Spinal cord (tissue), 10 donors: ENCODE results near the gene ROR2. TPM values are rescaled to one million over a fixed set of nuclear protein-coding genes. Genes with fewer than 3 reads are reported as not detected.
A peak's percentile ranks its signal among the peaks of the same experiment; 100 is the strongest.

Experiments
- DNase-seq, 6 donors: peaks; one replicate each; pipeline versions ENCODE4 v3.0.0 to v3.0.0-alpha.2; 2013 to 2015; ENCODE audit warnings: low spot score in 6 of 6, low read depth in 4 of 6
- H3K27ac ChIP-seq: one replicate; pipeline ENCODE4 v1.5.1; 2013; ENCODE audit warnings: low read depth, low read length, control low read depth
- H3K27me3 ChIP-seq: one replicate; pipeline ENCODE4 v1.6.1; 2013; ENCODE audit warnings: low read length; ENCODE audit not compliant: control insufficient read depth, insufficient read depth
- H3K36me3 ChIP-seq: one replicate; pipeline ENCODE4 v1.6.1; 2013; ENCODE audit warnings: low read length; ENCODE audit not compliant: control insufficient read depth, insufficient read depth
- H3K4me1 ChIP-seq: one replicate; pipeline ENCODE4 v1.6.1; 2013; ENCODE audit warnings: low read length; ENCODE audit not compliant: control insufficient read depth, insufficient read depth
- H3K4me3 ChIP-seq: one replicate; pipeline ENCODE4 v1.5.1; 2013; ENCODE audit warnings: low read depth, low read length, control low read depth
- H3K9me3 ChIP-seq: one replicate; pipeline ENCODE4 v1.6.1; 2013; ENCODE audit warnings: low read length; ENCODE audit not compliant: control insufficient read depth, insufficient read depth
- WGBS: methylation state at CpG from one replicate; pipeline ENCODE4 v1.1.5; 2013; ENCODE audit warnings: missing lambda C conversion rate; ENCODE audit not compliant: insufficient coverage; 5-methylcytosine and 5-hydroxymethylcytosine counted together
- polyA plus RNA-seq, 2 donors: library from polyadenylated mRNA; unstranded; fragments of 120-200 nt; gene quantifications; one replicate each; pipeline ENCODE4 v1.2.1, GENCODE V29; 2013; ENCODE audit not compliant: insufficient read length in 2 of 2
- total RNA-seq, 2 donors: library from RNA; depleted of rRNA in 1 of 2; stranded (reverse); fragments of 120-200 nt in 1 of 2; fragments of >200 nt in 1 of 2; gene quantifications; one replicate each; pipeline versions ENCODE4 v1.2.3 to v1.2.4, GENCODE V29; 2013 to 2014
- donor health status: healthy.

The ROR2 gene
- total and polyA plus RNA-seq, 4 donors = 3.1 to 20.6 (median 5.0) TPM

- H3K27ac ChIP-seq = no peak overlapping the region
- H3K27me3 ChIP-seq = peaks cover 10% of the 10 kb centered on the region
- H3K4me3 ChIP-seq = no peak overlapping the region
- H3K36me3 ChIP-seq = no peaks in the 10 kb centered on the region
- H3K9me3 ChIP-seq = no peaks in the 10 kb centered on the region
- H3K4me1 ChIP-seq = peaks cover 4% of the 10 kb centered on the region
- 83% methylated on average over 2 of the region's 5 CpGs for WGBS
- no peak for DNase-seq
These were observed 7.8 kb downstream of the ROR2 start for GRCh38 chr9:91942201-91942600.

GRCh38 chr9:91939978-91940377 lies 10.1 kb downstream of the ROR2 start:
- WGBS = 58% methylated on average over 3 of the region's 7 CpGs
- Histone ChIP-seq H3K36me3 (no peaks in the 10 kb centered on the region), H3K4me1 (peaks cover 14% of the 10 kb centered on the region), H3K27me3 (peaks cover 3% of the 10 kb centered on the region), H3K9me3 (no peaks in the 10 kb centered on the region), H3K27ac (no peak overlapping the region), H3K4me3 (no peak overlapping the region)
- DNase-seq = peak in 1 of 6 donors; percentile 67

GRCh38 chr9:91937727-91938126 lies 12.3 kb downstream of the ROR2 start:
- Histone ChIP-seq H3K4me3 (no peak overlapping the region), H3K36me3 (no peaks in the 10 kb centered on the region), H3K4me1 (peaks cover 15% of the 10 kb centered on the region), H3K27me3 (peaks cover 3% of the 10 kb centered on the region), H3K9me3 (no peaks in the 10 kb centered on the region), H3K27ac (no peak overlapping the region)
- WGBS = 86% methylated on average over 3 of the region's 5 CpGs
- DNase-seq = no peak

- Histone ChIP-seq H3K27ac (no peak overlapping the region), H3K36me3 (no peaks in the 10 kb centered on the region), H3K4me3 (no peak overlapping the region), H3K4me1 (peaks cover 15% of the 10 kb centered on the region), H3K9me3 (no peaks in the 10 kb centered on the region), H3K27me3 (peaks cover 3% of the 10 kb centered on the region)
- DNase-seq = no peak
- WGBS = 100% methylated on average over 3 of the region's 9 CpGs
These were observed 13.0 kb downstream of the ROR2 start for GRCh38 chr9:91937056-91937455.

GRCh38 chr9:91935805-91936514 lies 14.1 kb downstream of the ROR2 start:
- no peaks in the 10 kb centered on the region for H3K36me3 ChIP-seq
- H3K4me3 ChIP-seq = no peak overlapping the region
- whole genome bisulfite sequencing = 64% methylated on average over 9 of the region's 13 CpGs
- H3K9me3 ChIP-seq = peaks cover 4% of the 10 kb centered on the region
- H3K4me1 ChIP-seq = peaks cover 15% of the 10 kb centered on the region
- peaks cover 3% of the 10 kb centered on the region for H3K27me3 ChIP-seq
- no peak overlapping the region for H3K27ac ChIP-seq
- no peak for DNase-seq

GRCh38 chr9:91935066-91935749 lies 14.8 kb downstream of the ROR2 start:
- WGBS = 44% methylated on average over 10 of the region's 13 CpGs
- DNase-seq = no peak
- Histone ChIP-seq H3K4me1 (peaks cover 15% of the 10 kb centered on the region), H3K9me3 (peaks cover 12% of the 10 kb centered on the region), H3K27me3 (peaks cover 3% of the 10 kb centered on the region), H3K27ac (no peak overlapping the region), H3K4me3 (no peak overlapping the region), H3K36me3 (no peaks in the 10 kb centered on the region)

GRCh38 chr9:91934654-91935053 lies 15.4 kb downstream of the ROR2 start:
- H3K4me1 ChIP-seq = peaks cover 11% of the 10 kb centered on the region
- 40% methylated on average over 1 of the region's 3 CpGs for WGBS

GRCh38 chr9:91933556-91934352 lies 16.3 kb downstream of the ROR2 start:
- H3K36me3 ChIP-seq = no peaks in the 10 kb centered on the region
- H3K27me3 ChIP-seq = peaks cover 3% of the 10 kb centered on the region
- peaks cover 11% of the 10 kb centered on the region for H3K4me1 ChIP-seq
- no peak for DNase-seq
- WGBS = no CpG with 5 or more reads among the region's 8 CpGs
- H3K27ac ChIP-seq = no peak overlapping the region
- H3K4me3 ChIP-seq = no peak overlapping the region
- H3K9me3 ChIP-seq = peaks cover 14% of the 10 kb centered on the region

More at GRCh38 chr9:91934654-91935053, 15.4 kb downstream of the ROR2 start:
- DNase-seq = no peak
- Histone ChIP-seq H3K4me3 (no peak overlapping the region), H3K27ac (no peak overlapping the region), H3K27me3 (peaks cover 3% of the 10 kb centered on the region), H3K9me3 (peaks cover 14% of the 10 kb centered on the region), H3K36me3 (no peaks in the 10 kb centered on the region)

- no peak overlapping the region for H3K4me3 ChIP-seq
- WGBS = 70% methylated on average over 2 of the region's 3 CpGs
- H3K36me3 ChIP-seq = no peaks in the 10 kb centered on the region
- H3K4me1 ChIP-seq = peaks cover 6% of the 10 kb centered on the region
- no peaks in the 10 kb centered on the region for H3K27me3 ChIP-seq
- no peak for DNase-seq
- peaks cover 14% of the 10 kb centered on the region for H3K9me3 ChIP-seq
- H3K27ac ChIP-seq = no peak overlapping the region
These were observed 19.6 kb downstream of the ROR2 start for GRCh38 chr9:91930475-91930874.
